ENCODE data around the gene TBX18.

DNA sequence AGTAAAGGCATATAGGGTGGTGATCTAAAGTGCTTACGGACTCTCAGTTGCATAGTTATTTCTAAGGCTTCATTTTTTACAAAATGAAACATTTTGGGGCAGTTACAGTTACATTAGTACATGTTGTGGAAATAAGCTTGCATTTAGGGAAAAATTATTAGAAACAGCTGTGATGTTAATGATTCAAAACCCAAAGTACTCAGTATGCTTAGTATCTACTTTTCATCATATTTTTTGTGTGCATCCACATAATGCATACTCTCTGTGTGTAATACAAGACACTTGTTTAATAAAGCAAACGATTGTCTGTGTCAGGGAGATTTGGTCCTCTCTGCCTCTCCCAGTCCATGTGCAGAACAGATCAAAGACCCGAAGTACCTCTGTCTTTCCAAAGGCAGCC, 11.4 kb upstream of the TBX18 start:
- TF ChIP-seq, protein P1, sequence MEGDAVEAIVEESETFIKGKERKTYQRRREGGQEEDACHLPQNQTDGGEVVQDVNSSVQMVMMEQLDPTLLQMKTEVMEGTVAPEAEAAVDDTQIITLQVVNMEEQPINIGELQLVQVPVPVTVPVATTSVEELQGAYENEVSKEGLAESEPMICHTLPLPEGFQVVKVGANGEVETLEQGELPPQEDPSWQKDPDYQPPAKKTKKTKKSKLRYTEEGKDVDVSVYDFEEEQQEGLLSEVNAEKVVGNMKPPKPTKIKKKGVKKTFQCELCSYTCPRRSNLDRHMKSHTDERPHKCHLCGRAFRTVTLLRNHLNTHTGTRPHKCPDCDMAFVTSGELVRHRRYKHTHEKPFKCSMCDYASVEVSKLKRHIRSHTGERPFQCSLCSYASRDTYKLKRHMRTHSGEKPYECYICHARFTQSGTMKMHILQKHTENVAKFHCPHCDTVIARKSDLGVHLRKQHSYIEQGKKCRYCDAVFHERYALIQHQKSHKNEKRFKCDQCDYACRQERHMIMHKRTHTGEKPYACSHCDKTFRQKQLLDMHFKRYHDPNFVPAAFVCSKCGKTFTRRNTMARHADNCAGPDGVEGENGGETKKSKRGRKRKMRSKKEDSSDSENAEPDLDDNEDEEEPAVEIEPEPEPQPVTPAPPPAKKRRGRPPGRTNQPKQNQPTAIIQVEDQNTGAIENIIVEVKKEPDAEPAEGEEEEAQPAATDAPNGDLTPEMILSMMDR (IDR thresholded peaks at IDR 0.05), result no peak
- TF ChIP-seq POLR2A (IDR thresholded peaks at IDR 0.05) (no peak), POLR2AphosphoS5 (IDR thresholded peaks at IDR 0.05) (no peak), EP300 (IDR thresholded peaks at IDR 0.05) (no peak)

Measured in suprapubic skin (tissue), 4 donors.